H7 (cell line): Measurements from ENCODE around the gene SRRD. TPM values are rescaled to one million over a fixed set of nuclear protein-coding genes. Genes with fewer than 3 reads are reported as not detected.
"Not testable (repeated sequence)": the region's sequence is repeated elsewhere in the genome, so short reads cannot be mapped to it uniquely, and the experiment has no call there.

Source experiments
- DNase-seq: peaks from one replicate; pipeline ENCODE4 v3.0.0; 2012
- H3K27me3 ChIP-seq: 2 replicates; pipeline ENCODE4 v1.6.0; 2011; ENCODE audit warnings: mild to moderate bottlenecking, low read length; ENCODE audit not compliant: control insufficient read depth, insufficient read depth
- H3K36me3 ChIP-seq: replicated peaks from 2 replicates; pipeline ENCODE4 v1.5.1; 2011; ENCODE audit warnings: low read length; ENCODE audit not compliant: control insufficient read depth, insufficient read depth
- H3K4me3 ChIP-seq: 2 replicates; pipeline ENCODE4 v1.5.1; 2011; ENCODE audit warnings: low read depth, mild to moderate bottlenecking, control low read depth, low read length, moderate library complexity; ENCODE audit not compliant: insufficient read depth
- total RNA-seq: library from RNA; depleted of rRNA; stranded (reverse); fragments of >200 nt; shearing (Covaris generic); gene quantifications from 2 replicates; pipeline ENCODE4 v1.2.3, GENCODE V29; 2014; rRNA removed

The SRRD gene
- total RNA-seq: 25.9 and 32.9 TPM in 2 replicates

DNA sequence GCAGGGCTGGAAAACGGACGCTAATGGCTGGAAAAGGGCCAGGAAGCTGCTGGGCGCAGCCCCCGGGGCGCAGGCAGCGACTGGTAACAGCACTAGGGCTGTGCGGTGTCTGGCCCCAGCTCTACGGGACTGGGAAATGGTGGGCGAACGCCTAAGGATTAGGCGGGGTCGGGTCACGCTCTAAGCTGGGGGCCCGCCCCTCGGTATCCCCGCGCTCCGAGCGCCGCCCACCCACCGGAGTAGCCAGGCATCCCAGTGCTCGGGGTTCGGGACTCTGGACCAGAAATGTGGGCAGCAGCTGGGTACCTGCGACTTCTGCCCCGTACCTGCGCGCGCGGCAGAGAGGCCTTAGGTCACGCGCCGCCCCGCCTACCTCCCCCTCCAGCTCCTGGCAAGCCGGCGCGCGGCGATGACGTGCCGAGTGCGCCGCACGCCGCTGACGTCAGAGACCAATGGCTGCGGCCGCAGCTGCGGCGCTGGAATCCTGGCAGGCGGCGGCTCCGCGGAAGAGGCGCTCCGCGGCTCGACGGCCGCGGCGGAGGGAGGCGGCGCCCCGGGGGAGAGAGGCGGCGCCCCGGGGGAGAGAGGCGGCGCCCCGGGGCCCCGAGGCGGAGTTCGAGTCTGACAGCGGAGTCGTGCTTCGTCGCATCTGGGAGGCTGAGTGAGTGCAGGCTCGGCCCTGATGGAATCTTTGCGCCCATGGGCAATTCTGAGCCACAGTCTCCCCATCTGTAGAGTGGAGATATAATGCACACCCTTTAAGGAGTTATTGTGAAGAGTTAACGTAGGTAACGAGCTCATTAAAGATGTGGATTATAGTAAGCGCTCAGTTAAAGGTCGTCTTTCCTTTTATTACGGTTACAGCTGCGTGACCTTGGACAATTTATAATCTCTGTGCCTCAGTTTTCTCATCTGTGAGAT is at the start of gene SRRD, which contains the start of gene HPS4:
SRRD (plus strand) TSS at position 439 of the 921 bp plus-strand sequence; CDS start at position 453, 14 bp downstream.
HPS4 (minus strand) TSS at position 345 of the 921 bp plus-strand sequence. CDS start 2,021 bp downstream, outside the sequence.
- peak within 1 kb of the TSS; percentile 82 for H3K4me3 ChIP-seq

GRCh38 chr22:26435327-26436093 is 48.2 kb upstream of the SRRD start:
- no peak overlapping the region for H3K4me3 ChIP-seq
- no peaks in the 10 kb centered on the region for H3K27me3 ChIP-seq
- H3K36me3 ChIP-seq: no peaks in the 10 kb centered on the region; the same call in 1 of the 2 replicates
- no peak for DNase-seq

More for the DNA sequence above, at the start of gene SRRD, which contains the start of gene HPS4:
- peak; percentile 98 for DNase-seq
- H3K27me3 ChIP-seq: no peaks in the 10 kb centered on the region
- peaks cover 16% of the 10 kb centered on the region for H3K36me3 ChIP-seq

- Histone ChIP-seq H3K4me3 (no peak overlapping the region), H3K36me3 (no peaks in the 10 kb centered on the region; the same call in 1 of the 2 replicates), H3K27me3 (no peaks in the 10 kb centered on the region)
- no peak for DNase-seq
Measured at GRCh38 chr22:26436903-26437515, 46.7 kb upstream of the SRRD start.

GRCh38 chr22:26437694-26438392 is 45.8 kb upstream of the SRRD start:
- no peaks in the 10 kb centered on the region for H3K27me3 ChIP-seq
- no peak overlapping the region for H3K4me3 ChIP-seq
- DNase-seq: peak; percentile 70
- H3K36me3 ChIP-seq: no peaks in the 10 kb centered on the region; the same call in 1 of the 2 replicates

- not testable (repeated sequence) for H3K4me3 ChIP-seq, DNase-seq, H3K27me3 ChIP-seq, H3K36me3 ChIP-seq
Measured at GRCh38 chr22:26438776-26439175, 44.9 kb upstream of the SRRD start.

GRCh38 chr22:26439559-26439958 is 44.1 kb upstream of the SRRD start:
- Histone ChIP-seq H3K27me3 (no peaks in the 10 kb centered on the region), H3K36me3 (no peaks in the 10 kb centered on the region; the same call in none of the 2 replicates), H3K4me3 (no peak overlapping the region)
- DNase-seq: no peak

- H3K27me3 ChIP-seq: no peaks in the 10 kb centered on the region
- no peak for DNase-seq
- no peak overlapping the region for H3K4me3 ChIP-seq
- no peaks in the 10 kb centered on the region; the same call in none of the 2 replicates for H3K36me3 ChIP-seq
Measured at GRCh38 chr22:26442086-26442756, 41.5 kb upstream of the SRRD start.

DNA sequence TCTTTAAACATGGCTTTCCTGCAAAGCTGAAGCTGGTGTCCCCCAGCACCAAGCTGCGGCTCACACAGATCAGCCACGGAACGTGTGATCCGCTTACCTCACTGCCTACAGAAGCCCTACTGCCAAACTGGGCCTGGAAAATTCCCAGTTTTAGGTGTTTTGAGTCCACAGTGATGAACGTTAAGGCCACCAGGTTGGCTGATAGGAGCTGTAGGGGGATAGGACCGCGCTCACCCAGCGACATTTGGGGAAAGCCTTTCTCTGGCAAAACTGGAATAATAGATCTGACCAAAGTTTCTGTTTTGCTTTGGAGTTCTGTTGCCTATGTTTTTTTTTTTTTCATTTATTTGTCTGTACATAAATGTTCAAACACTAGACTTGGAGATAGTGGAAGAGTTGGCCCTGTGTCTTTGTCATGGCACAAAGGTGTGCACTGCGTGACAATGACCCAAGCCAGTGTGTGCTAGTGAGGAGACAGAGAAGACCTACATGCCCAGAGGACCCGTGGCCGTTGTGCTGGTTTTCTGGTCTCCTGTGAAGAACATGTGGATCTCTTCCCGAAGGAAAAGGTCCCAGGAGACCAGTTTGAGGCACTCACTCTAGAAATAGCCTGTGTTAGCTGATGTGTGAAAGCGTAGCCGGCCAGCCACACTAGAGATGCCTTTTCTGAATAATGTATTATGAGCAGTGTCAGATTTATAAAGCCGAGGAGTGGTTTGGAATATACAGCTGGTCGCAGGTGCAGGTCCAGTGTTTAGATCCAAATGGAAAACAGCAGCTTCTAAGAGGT is 39.6 kb upstream of the SRRD start:
- no peak for DNase-seq
- Histone ChIP-seq H3K36me3 (no peaks in the 10 kb centered on the region; the same call in 1 of the 2 replicates), H3K27me3 (no peaks in the 10 kb centered on the region), H3K4me3 (no peak overlapping the region)

- no peak for DNase-seq
- no peak overlapping the region for H3K4me3 ChIP-seq
- no peaks in the 10 kb centered on the region; the same call in 1 of the 2 replicates for H3K36me3 ChIP-seq
- no peaks in the 10 kb centered on the region for H3K27me3 ChIP-seq
Measured at GRCh38 chr22:26444777-26445176, 38.9 kb upstream of the SRRD start.

DNA sequence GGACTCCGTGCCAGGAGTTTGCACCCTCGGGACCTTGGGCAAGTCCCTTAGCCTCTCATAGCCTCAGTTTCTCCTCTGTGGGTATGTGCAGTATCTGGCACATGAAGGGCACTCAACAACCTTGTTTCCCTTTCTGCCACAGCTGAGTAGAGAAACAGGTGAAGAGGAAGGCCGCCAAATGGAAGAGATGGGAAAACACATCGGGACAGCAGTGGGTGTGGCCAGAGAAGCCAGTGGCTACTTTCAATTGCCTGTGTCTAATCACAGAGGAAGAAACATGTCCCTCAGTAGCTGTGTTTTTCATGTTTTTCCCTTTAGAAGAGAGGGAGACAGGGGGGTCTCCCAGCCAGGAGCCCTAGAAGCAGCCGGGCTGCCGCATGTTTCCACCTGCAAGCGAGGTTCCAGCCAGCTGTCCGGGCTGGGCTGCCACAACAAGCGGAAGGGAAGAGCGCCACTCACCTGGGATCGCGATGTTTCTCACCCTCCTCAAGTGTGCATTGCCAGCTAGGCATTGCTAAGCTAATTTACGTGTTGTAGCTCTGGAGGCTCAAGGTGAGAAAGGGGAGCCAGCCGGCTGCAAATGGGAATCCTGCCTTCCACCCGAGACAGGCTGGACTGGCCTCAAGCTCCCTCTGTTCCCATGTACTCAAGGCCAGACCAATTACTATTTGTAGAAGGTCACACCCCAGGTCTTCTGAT is 38.0 kb upstream of the SRRD start:
- DNase-seq: no peak

DNA sequence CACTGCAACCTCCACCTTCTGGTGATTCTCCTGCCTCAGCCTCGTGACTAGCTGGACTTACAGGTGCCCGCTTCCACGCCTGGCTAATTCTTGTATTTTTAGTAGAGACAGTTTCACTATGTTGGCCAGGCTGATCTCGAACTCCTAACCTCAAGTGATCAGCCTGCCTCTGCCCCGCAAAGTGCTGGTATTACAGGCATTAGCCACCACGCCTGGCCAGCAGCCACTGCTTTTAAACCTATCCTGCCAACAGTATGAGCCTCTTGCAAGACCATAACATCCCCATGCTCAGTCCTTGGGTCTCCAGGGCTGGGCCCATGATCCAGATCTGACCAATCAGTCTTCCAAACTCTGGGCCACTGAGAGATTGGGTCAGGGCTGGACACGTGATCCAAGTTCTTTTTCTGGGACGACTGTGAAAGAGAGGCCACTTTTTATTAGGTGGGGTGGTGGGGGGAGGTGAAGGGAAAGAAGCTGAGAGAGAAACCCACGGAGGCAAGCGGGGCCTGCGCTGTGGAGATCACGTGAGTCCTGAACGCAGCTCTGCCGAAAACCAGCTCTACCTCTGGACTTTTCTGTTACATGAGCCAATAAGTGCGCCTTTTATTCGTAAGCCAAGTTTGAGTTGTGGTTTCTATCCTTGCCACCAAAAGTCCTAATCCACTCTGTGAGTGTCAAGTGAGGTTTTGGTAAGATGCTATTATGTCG is 36.7 kb upstream of the SRRD start:
- Histone ChIP-seq H3K36me3 (peaks cover 3% of the 10 kb centered on the region), H3K4me3 (no peak overlapping the region), H3K27me3 (no peaks in the 10 kb centered on the region)
- DNase-seq: no peak

More for the DNA sequence above, 38.0 kb upstream of the SRRD start:
- Histone ChIP-seq H3K4me3 (no peak overlapping the region), H3K36me3 (no peaks in the 10 kb centered on the region; the same call in 1 of the 2 replicates), H3K27me3 (no peaks in the 10 kb centered on the region)
